GM12892 (cell line): ENCODE data around the gene MAP4K3.

Experiments used
- POLR2A ChIP-seq: IDR thresholded peaks from 2 replicates; pipeline ENCODE4 v1.6.1; 2011; ENCODE audit warnings: low read depth, low read length, control low read depth
- POLR2AphosphoS5 ChIP-seq: IDR thresholded peaks from 2 replicates; pipeline ENCODE4 v1.6.1; 2011; ENCODE audit warnings: low read depth, low read length, control low read depth
- TAF1 ChIP-seq: IDR thresholded peaks from 2 replicates; pipeline ENCODE4 v1.6.1; 2011; ENCODE audit warnings: low read depth, mild to moderate bottlenecking, control low read depth, low read length, borderline replicate concordance

DNA sequence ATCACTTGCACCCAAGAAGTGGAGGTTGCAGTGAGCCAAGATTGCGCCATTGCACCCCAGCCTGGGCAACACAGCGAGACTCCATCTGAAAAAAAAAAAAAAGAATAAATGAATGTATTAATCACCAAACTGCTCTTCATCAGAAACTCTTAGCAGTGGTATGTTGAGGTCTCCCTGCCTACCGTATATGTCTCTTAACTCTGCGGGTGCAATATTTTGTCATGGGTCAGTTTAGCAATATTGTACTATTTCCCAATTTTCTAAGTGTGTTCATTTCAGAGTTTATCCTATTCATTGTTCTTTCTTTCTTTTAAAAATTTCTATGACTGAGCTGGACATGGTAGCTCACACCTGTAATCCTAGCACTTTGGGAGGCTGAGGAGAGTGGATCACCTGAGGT, 37.9 kb upstream of the MAP4K3 start:
- TF ChIP-seq TAF1 (no peak), POLR2AphosphoS5 (no peak), POLR2A (no peak)
